ENCODE measurements around the gene SAP30.

The SAP30 gene

DNA sequence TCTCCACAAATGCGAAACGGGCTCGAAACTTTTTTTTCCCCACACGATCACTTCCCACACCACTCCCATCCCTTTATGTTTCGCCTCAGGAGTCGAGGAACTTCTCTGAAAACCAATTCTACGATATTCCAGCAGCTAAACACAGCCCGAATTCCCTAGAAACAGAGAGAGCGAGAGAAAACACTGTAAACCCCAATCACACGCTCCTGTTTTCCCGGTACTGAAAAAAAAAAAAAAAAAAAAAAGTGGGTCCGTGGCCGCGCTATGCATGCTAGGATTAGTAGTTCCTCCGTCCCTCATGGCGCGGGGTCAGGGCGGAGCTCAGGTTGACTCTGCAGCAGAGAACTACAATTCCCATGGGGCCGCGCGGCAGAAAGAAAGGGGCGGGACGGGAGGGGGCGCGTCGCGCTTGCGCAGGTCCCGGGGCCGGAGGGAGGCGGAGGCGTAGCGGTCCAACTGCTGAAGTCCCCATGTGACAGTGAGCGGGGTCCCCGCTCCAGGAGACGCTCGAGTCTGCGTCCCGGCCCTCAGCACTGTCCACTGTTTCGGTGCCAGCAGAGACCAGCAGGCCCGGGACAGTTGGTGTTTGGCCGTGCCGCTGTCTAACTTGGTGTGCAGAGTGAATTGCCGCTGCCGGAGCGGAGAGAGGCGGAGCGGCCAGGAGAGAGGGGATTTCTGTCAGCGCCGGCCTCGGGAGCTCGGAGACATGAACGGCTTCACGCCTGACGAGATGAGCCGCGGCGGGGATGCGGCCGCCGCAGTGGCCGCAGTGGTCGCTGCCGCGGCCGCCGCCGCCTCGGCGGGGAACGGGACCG is at the start of gene SAP30:
Gene SAP30, plus strand, starts transcription at position 478 of the 815 bp plus-strand sequence. Its CDS starts 229 bp downstream, at position 707.
- peak; percentile 98 for DNase-seq

- no peak for DNase-seq
These were observed 45.6 kb upstream of the SAP30 start for GRCh38 chr4:173325007-173325736.

DNA sequence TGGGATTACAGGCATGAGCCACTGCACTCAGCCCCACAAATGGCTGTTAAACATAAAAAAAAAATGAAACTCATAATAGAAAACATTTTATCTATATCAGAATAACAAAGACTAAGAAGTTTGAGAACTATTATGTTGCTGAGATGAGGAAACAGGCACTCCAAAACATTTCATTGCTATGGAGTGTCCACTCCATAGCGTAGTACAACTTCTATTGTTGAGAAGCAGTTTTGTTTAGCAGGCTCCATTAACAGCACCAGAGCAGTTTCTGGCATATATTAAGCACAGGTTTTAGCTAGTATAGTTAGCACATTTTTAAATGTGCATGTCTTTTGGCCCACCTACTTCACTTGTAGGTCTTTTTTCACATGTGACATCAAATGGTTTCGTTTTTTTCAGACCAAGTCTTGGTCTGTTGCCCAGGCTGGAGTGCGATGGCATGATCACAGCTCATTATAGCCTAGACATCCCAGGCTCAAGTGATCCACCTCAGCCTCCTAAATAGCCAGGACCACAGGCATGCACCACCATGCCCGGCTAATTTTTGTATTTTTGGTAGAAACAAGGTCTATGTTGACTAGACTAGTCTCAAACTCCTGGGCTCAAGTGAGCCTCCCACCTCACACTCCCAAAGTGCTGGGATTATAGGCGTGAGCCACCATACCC is 42.4 kb upstream of the SAP30 start:
- DNase-seq, result no peak

DNA sequence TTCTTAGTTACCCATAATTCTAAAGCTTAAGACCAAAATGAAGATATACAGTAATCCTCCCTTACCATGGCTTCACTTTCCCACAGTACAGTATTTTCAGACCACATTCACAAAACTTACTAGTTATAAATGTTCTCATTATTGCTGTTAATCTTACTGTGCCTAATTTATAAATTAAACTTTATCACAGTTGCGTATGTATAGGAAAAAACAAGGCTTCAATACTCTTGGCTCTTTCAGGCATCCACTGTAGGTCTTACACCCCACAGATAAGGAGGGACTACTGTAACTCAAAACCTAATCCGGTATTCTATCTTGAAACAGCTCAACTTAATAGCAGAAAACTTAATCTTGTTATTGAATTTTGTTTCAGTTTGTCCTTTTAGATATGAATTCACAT is 40.2 kb upstream of the SAP30 start:
- DNase-seq, result no peak

GRCh38 chr4:173332021-173332487 is 38.7 kb upstream of the SAP30 start:
- DNase-seq, result peak; percentile 48

- DNase-seq, result peak; percentile 30
These were observed 37.6 kb upstream of the SAP30 start for GRCh38 chr4:173332963-173333657.

- peak; percentile 56 for DNase-seq
These were observed 37.1 kb upstream of the SAP30 start for GRCh38 chr4:173333658-173334084.

DNA sequence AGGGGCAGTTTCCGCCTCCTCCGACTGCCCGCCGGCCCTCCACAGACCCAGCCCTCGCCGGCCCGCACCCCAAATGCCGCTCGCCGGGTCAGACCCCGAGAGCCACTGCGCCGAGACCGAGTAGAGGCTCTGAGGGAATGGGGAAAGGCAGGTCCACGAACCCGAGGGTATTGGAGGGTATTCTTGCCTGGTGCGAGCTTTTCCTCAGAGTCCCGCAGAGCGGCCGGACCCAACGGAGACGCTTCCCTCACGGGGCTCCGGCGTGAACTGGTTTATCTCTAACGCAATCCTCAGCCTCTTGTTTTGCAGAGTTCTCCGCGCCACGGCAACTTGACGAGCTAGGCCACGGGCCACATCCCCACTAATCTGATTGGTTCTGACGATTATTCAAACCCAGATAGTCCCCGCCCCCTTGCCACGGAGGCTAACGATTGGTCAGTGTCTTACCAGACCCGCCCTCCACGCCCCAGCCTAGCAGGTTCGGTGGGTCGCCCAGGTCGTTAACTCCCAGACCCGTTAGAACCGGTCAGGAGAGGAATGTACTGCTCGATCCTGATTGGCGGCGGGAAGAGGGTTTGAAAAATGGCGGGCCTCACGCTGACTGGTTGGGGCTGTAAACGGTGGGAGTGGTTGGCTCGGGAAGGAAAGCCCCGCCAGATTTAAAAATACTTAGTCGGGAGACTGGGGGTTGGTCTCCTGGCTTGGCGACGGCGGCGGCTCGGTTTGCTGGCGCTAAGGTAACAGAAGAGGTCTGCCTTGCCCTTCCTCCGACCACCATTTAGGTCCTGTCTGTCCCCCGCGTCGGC is 36.5 kb upstream of the SAP30 start, which contains the start of gene HMGB2:
Gene HMGB2, minus strand, starts transcription at position 274 of the 806 bp plus-strand sequence. CDS start 709 bp downstream, outside the sequence.
- DNase-seq, result peak; percentile 100

DNA sequence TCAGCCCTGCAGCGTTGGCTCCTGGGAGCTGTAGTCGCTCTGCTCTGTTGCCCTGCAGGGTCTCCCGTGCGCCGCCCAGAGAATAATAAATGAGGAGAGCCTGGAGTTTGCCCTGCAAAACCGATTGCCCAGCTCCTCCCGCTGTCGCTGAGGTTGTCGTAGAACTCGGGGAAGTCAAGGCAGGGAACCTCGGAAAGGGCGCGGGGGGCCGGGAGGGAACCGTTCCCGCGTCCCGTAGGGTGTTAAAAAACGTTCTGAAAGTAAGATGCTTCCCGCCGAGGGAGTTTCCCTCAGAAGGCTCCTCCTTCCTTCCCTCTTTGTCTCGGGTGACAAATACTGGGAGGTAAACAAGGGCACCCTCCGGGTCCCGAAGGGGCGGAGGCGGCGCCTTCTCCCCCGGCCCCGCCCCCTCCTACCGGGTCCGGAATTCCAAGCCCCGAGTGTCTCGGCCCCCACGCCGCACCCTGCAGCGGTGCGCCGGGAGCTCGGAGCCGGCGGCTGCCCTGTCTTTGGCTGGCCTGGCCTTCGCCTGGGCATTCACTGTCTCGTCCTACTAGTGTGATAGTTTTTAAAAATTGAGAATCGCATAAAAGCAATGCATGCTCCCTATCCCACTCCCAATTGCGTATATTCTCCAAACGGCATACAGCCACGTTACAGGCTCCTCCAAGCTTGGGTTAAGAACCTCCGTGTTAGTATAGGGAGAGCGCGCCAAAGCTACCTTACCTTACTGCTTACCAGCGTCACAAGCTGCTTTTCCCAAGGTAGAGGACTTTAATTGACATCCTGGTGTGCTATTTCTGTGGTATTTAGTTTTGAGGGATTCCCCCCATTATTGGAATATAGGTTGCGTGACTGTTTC is 35.6 kb upstream of the SAP30 start:
- DNase-seq, result peak; percentile 86

DNA sequence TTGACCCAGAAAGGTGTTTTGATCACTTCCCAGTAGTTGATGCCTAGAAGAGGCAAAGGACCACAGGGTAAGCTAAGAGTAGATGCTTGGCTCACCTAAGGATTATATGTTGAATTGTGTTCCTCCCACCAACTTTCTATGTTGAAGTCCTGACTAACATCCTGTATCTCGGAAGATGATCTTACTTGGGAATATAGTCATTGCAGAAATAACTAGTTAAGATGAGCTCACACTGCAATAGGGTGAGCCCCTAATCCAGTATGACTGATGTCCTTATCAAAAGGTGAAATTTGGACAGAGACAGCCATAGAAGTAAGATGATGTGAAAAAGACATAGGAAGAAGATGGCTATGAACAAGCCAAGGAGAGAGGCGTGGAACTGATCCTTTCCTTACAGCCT is 33.3 kb upstream of the SAP30 start:
- DNase-seq, result no peak

- no peak for DNase-seq
These were observed 26.8 kb upstream of the SAP30 start for GRCh38 chr4:173343832-173344397.

DNA sequence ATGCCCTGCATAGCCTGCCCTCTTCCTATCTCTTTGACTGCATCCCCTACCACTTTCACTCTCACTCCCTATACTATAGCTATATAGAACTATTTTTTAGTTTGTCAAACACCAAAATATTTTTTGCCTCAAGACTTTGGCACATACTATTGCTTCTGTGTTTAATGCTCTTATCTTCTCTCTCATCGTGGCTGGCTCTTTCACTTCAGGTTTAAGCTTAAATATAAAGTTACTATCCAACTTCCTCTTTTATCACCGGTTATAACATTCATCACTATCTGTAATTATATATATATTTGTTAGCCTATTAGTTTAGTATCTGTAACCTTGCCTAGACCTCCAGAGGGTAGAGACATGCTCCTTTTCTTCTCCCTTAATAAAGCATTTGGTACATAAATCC is 25.1 kb upstream of the SAP30 start:
- DNase-seq, result no peak

DNA sequence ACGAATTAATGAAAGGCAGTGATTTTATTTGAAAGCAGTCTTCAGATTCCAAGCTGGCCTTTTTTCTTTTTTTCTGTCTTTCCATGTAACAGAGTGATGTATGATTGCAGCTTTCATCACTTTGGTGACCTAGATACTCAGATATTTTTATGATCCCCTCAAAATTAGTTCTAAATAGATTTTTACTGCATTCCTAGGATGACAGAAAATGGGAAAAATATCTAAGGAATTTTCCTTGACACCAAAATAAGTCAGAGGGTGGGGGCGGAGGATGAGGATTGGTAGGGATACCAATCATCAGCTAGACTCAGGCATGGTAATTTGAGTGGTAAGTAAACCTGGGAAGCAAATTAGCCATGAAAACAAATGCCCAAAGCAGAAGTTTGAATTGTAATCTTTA is 24.7 kb upstream of the SAP30 start:
- DNase-seq, result no peak

DNA sequence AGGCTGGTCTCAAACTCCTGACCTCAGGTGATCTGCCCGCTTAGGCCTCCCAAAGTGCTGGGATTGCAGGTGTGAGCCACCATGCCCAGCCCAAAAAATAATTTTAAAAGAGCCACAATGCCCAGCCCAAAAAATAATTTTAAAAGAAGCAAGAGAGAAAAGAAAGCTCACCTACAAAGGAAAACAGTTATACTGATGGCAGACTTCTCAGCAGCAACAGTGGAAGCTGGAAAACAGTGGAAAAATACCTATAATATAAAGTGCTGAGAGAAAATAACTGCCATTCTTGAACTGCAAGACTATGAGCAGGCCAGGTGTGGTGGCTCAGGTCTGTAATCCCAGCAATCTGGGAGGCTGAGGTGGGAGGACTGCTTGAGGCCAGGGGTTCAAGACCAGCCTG is 23.3 kb upstream of the SAP30 start:
- DNase-seq, result no peak

DNA sequence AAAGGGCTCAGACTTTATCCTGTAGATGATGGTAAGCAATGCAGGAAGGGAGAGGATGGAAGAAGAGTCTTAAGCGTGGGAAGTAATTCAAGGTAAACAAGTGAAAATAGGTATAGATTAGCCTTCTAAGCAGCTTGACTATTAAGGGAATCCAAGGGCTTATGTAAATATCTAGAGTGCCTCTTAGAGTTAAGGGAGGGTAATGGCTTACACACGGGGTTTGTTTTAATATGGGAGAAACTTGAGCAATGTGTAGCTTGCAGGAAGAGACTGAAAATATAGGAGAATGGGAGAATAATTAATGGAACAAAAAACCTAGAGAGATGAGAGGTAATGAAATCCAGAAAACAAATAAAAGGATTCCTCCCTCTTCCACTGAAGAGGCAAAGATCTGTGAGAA is 12.8 kb upstream of the SAP30 start:
- no peak for DNase-seq

- no peak for DNase-seq
These were observed 10.1 kb upstream of the SAP30 start for GRCh38 chr4:173360587-173361221.

GRCh38 chr4:173362666-173363065 is 8.1 kb upstream of the SAP30 start:
- DNase-seq, result no peak

DNA sequence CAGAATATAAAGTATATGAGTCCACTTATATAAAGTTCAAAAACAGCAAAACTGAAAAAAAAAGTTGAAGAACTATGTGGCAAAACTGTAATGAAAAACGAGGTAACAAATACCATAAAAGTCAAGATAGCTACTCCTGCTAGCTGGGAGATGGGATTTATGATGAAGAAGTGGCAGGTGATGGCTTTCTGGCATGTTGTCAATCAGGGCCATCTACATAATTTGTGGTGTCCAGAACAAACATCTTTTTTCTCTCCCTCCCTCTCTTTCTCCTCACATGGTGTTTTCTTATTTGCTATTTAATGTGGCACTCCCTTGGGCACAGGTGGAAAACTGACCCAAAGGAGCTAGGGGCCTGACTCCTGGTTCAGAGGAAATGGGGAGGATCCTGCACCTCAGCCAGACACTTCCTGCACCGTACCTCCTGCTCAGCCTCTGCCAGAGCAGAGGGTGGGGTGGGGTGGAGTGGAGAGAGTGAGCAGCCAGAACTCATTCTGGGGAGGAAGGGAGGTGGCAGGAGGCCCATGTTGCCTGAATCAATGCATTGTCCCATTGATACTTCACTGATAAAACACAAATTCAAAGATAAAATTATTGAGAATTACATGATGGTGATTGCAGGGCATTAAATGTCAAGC is 5.3 kb upstream of the SAP30 start:
- DNase-seq, result no peak

GRCh38 chr4:173367285-173367684 is 3.5 kb upstream of the SAP30 start:
- peak; percentile 72 for DNase-seq

All from activated CD4-positive, alpha-beta T cell treated with anti-CD3 and anti-CD28 coated beads, Interleukin-10, Interleukin-2, amounts not matched to agents 100 ng/mL and 50 ng/mL, durations not matched to agents 16 hours and 8 hours (primary cell).